Measurements from ENCODE around the gene GNAQ. TPM values are rescaled to one million over a fixed set of nuclear protein-coding genes. Genes with fewer than 3 reads are reported as not detected.

The GNAQ gene
- polyA plus RNA-seq, 1 donor (not counting 4 experiments of a cell fraction or from before 2014, with no cell fraction given): 64.3 TPM

DNA sequence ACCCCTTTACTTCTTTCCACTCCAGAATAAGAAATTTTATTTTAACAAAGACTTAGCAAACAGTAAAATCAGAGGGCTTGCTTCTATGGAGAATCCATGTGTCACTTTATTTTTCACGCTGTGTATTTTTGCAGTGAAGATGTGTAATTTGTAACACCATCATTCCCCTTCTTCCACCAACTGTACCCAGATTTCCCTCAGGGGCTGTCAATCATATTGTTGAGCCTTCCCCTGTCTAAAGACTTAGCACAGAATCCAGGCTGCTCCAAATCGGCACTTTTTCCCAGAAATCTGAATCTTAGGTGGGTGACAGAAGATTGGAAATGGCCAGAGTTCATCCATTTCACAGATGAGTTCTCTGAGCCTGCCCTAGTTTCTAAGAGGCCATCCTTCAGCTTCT, 115.9 kb downstream of the GNAQ start:
- Histone ChIP-seq H3K79me2 (ENCODE audit: control insufficient read depth, insufficient read depth, low read length) (peaks cover 23% of the 10 kb centered on the region), H3K9me1 (ENCODE audit: control insufficient read depth, extremely low read depth, insufficient read depth, low read length) (no peaks in the 10 kb centered on the region), H3K9me3 (ENCODE audit: control insufficient read depth, low read depth, low read length) (no peaks in the 10 kb centered on the region), H3K27me3 (ENCODE audit: control insufficient read depth, extremely low read depth, insufficient read depth, low read length) (no peaks in the 10 kb centered on the region), H3K9ac (ENCODE audit: control insufficient read depth, extremely low read depth, insufficient read depth, low read length) (no peak overlapping the region), H2AFZ (ENCODE audit: control insufficient read depth, low read length) (no peak overlapping the region), H3K4me3 (ENCODE audit: control insufficient read depth in 2 of 3, extremely low read depth in 1 of 3, insufficient read depth in 2 of 3, low read depth in 1 of 3, low read length in 3 of 3) (no peak overlapping the region), H3K4me1 (ENCODE audit: control insufficient read depth, extremely low read depth, insufficient read depth, low read length) (peaks cover 4% of the 10 kb centered on the region), H3K36me3 (ENCODE audit: control insufficient read depth in 2 of 2, extremely low read depth in 1 of 2, insufficient read depth in 2 of 2, low read length in 2 of 2) (peaks cover 0 to 8% of the 10 kb centered on the region in 2 experiments), H3K27ac (ENCODE audit: control insufficient read depth, insufficient read depth, low read length) (no peak overlapping the region), H4K20me1 (ENCODE audit: control insufficient read depth, extremely low read depth, insufficient read depth, low read length) (no peaks in the 10 kb centered on the region), H3K4me2 (ENCODE audit: control insufficient read depth, extremely low read depth, insufficient read depth, low read depth, low read length) (no peak overlapping the region)
- dilution Hi-C loops (cut with MboI; ENCODE audit: extremely low pct_ligation_motif_present, low sequenced_read_pairs): no loop called here
- DNase-seq (ENCODE audit: low read depth, low spot score) (no peak), FAIRE-seq (no peak)
- TF ChIP-seq EZH2 (IDR thresholded peaks at IDR 0.05; ENCODE audit: low read length): no peak
- TF ChIP-seq, protein P1, sequence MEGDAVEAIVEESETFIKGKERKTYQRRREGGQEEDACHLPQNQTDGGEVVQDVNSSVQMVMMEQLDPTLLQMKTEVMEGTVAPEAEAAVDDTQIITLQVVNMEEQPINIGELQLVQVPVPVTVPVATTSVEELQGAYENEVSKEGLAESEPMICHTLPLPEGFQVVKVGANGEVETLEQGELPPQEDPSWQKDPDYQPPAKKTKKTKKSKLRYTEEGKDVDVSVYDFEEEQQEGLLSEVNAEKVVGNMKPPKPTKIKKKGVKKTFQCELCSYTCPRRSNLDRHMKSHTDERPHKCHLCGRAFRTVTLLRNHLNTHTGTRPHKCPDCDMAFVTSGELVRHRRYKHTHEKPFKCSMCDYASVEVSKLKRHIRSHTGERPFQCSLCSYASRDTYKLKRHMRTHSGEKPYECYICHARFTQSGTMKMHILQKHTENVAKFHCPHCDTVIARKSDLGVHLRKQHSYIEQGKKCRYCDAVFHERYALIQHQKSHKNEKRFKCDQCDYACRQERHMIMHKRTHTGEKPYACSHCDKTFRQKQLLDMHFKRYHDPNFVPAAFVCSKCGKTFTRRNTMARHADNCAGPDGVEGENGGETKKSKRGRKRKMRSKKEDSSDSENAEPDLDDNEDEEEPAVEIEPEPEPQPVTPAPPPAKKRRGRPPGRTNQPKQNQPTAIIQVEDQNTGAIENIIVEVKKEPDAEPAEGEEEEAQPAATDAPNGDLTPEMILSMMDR (optimal IDR thresholded peaks at IDR 0.05 in 1 of 3, IDR thresholded peaks at IDR 0.05 in 1 of 3, conservative IDR thresholded peaks at IDR 0.05 in 1 of 3; ENCODE audit: extremely low read depth in 1 of 3, insufficient read depth in 2 of 3, low read length in 3 of 3): no peak

DNA sequence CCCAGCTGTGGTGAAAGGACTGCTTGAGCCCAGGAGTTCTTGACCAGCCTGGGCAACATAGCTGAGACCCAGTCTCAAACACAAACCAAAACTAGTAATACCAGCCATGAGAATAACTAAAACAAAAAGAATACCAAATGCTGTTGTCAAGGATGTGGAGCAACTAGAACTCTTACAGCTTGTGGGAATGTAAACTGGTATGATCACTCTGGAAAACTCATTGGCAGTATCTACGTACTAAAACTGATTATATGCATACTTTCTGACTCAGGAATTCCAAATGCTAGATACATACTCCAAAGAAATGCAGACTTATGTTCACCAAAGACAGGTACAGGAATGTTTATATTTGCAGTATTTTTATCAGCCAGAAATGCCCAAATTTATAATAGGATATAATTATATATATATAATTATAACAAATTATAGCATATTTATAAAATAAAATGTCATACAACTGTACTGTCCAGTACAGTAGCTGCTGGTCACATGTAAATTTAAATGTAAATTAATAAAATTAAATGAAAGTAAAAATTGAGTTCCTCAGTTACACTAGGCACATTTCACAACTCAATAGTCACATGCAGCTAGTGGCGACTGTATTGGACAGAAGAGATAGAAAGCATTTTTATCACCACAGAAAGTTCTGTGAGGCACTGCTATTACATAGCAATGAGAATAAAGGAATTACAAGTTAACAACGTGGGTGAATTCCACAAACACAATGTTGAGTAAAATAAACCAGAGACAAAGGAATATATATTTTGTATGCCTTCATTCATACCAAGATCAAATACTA, 118.5 kb downstream of the GNAQ start:
- no peaks in the 10 kb centered on the region for H3K9me1 ChIP-seq (ENCODE audit: control insufficient read depth, extremely low read depth, insufficient read depth, low read length)
- DNase-seq (ENCODE audit: low read depth, low spot score) (no peak), FAIRE-seq (no peak)
- peak overlapping the region; percentile 22 for H3K4me2 ChIP-seq (ENCODE audit: control insufficient read depth, extremely low read depth, insufficient read depth, low read depth, low read length)
- TF ChIP-seq, protein P1 (optimal IDR thresholded peaks at IDR 0.05 in 1 of 3, IDR thresholded peaks at IDR 0.05 in 1 of 3, conservative IDR thresholded peaks at IDR 0.05 in 1 of 3; ENCODE audit: extremely low read depth in 1 of 3, insufficient read depth in 2 of 3, low read length in 3 of 3): no peak
- no peak for TF ChIP-seq EZH2 (IDR thresholded peaks at IDR 0.05; ENCODE audit: low read length)
- no peak overlapping the region for H3K9ac ChIP-seq (ENCODE audit: control insufficient read depth, extremely low read depth, insufficient read depth, low read length)
- H3K79me2 ChIP-seq (ENCODE audit: control insufficient read depth, insufficient read depth, low read length): peaks cover 25% of the 10 kb centered on the region
- H3K9me3 ChIP-seq (ENCODE audit: control insufficient read depth, low read depth, low read length): no peaks in the 10 kb centered on the region
- dilution Hi-C loops (cut with MboI; ENCODE audit: extremely low pct_ligation_motif_present, low sequenced_read_pairs): no loop called here
- no peak overlapping the region for H2AFZ ChIP-seq (ENCODE audit: control insufficient read depth, low read length)
- peaks cover 5% of the 10 kb centered on the region for H3K4me1 ChIP-seq (ENCODE audit: control insufficient read depth, extremely low read depth, insufficient read depth, low read length)
- H3K36me3 ChIP-seq (ENCODE audit: control insufficient read depth in 2 of 2, extremely low read depth in 1 of 2, insufficient read depth in 2 of 2, low read length in 2 of 2): peaks cover 0 to 5% of the 10 kb centered on the region in 2 experiments
- H4K20me1 ChIP-seq (ENCODE audit: control insufficient read depth, extremely low read depth, insufficient read depth, low read length): no peaks in the 10 kb centered on the region
- peak overlapping the region; percentile 27 for H3K27ac ChIP-seq (ENCODE audit: control insufficient read depth, insufficient read depth, low read length)
- no peak overlapping the region for H3K4me3 ChIP-seq (ENCODE audit: control insufficient read depth in 2 of 3, extremely low read depth in 1 of 3, insufficient read depth in 2 of 3, low read depth in 1 of 3, low read length in 3 of 3)
- H3K27me3 ChIP-seq (ENCODE audit: control insufficient read depth, extremely low read depth, insufficient read depth, low read length): no peaks in the 10 kb centered on the region

Data from keratinocyte (primary cell).